ENCODE results near the gene MED12.

Gene MED12

DNA sequence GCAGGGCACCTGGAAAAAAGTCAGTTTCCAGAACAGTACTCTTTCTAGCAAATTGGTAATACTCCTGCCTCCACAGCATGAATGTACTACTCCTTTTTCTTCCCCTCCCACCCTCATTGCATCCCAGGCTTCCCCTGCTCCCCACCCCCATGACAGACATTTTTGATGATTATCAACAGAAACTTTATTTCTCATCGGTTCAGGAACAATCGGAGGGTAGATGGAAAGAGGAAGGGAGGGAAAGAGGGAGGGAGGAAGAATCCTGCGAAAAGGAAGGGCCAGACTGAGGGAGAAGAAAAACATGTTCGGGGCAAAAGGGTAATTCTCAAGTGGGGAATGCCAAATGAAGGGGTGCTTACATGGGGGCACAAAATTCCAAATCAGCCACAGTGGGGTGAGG, 11.2 kb upstream of the MED12 start:
- no peak for DNase-seq (ENCODE audit: low read depth in 2 of 2)

DNA sequence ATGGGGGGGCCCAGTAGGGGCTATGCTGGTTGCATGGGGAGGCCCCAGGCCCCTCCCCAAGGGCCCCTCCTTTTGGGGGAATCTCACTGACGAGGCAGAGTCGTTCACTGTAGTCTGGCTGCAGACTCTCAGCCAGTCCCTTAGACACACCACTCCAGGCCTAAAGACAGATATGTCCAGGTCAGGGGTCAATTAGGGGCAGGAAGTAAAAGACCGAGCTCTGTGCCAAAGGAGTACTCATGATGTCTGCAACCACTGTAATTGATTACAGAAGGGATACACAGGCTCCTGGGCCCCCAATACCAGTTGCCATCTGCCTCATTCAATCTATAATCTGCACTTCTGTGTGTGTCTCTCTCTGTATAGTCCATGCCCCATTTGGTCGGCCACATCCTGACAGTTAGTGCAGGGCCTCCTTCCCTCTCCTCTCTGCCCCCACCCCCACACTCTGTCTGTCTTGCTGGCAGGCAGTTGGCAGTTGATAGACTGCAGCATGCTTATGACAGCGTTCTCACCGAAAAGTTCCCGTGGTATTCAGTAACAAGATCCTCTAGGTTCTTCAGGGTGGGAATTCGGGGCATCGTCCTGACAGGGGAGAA, 10.5 kb upstream of the MED12 start:
- no peak for DNase-seq (ENCODE audit: low read depth in 2 of 2)

DNA sequence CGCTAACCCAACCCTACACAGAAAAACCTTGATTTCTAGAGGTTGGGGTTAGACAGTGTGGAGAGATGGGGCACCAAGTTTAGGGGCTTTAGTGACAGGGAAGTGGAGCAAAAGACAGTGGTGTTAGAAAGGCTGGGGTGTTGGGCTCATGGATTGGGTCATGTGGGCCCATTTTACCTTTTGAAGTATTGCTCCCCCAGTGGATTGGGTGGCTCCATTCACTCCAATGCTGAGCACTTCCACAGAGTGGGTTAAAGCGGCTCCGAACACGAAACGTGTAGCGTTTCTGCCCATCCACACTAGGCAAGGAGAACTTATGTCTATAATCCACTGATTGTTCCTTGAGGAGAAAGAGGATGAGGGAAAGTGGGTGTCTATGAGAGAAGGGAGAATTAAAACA, 9.3 kb upstream of the MED12 start:
- no peak for DNase-seq (ENCODE audit: low read depth in 2 of 2)

DNA sequence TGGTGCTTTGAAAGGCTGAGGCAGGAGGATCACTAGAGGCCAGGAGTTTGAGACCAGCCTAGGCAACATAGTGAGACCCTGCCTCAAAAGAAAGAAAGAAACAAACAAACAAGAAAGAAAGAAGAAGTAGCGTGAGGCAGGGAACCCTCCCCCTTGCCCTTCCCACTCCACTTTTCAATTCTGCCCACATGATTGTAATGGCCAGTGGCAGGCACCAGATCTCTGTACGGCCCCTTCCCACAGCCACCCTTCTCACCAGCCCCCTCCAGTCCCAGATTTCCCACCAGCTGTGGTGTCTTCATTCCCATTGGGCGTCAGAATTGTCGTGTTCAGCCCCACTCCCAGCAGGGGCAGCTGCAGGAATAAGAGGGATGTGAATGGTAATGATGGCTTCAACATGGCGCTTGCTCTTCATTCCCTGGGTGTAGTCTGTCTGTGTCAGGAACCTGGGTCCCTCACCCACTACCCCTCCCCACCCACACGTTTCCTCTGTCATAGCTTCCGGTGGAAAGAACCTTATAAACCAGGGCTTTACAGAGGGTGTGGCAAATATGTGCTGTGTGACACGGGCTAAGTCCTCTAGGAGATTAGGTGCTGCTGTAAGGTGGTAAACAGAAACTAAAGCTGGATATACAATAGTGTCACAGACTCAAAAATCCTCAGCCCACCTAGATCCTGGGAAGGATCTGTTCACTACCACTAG, 7.1 kb upstream of the MED12 start, which contains the start of gene IL2RG:
Gene IL2RG (minus strand): TSS at position 437 of the 703 bp plus-strand sequence. CDS start 38 bp downstream, at position 399.
- DNase-seq (ENCODE audit: low read depth in 2 of 2), result peak; percentile 39 to 69

DNA sequence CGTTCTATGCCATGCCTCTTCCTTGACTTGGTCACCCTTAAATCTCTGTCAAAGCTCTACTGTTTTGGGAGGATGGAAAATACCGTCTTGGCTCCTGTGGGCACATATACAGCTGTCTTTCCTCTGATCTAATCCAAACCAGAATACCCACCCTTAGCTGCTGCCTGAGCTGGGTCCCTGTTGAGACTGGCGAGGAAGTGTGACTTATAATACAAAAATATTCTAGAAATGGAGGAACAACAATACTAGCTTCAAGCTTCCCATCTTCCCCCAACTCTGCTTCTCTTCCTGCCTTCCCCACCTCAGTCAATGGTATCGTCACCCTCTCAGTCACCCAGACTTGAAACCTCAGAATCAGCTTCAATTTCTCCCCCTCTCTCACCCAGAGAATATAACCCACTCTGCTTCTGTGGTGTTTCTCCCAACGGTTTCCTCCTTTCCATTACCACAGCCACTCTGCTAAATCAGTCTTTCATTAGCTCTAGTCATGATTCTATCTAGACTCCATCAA, 6.4 kb upstream of the MED12 start:
- DNase-seq (ENCODE audit: low read depth in 2 of 2), result no peak

DNA sequence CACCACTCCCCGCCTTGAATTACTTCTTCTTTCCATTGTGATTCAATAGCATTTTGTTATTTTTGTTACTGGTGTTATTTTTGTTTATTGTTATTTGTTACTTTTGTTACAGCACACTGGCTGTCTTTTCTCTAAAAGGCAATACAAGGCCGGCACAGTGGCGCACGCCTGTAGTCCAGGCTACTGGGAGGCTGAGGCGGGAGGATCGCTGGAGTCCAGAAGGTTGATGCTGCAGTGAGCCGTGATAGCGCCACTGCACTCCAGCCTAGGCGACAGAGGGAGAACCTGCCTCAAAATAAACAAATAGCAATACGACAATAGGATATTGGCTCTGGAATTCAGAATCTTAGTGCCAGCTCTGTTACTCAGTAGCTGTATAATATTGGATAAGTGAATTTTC, 1.0 kb upstream of the MED12 start:
- DNase-seq (ENCODE audit: low read depth in 2 of 2), result no peak

DNA sequence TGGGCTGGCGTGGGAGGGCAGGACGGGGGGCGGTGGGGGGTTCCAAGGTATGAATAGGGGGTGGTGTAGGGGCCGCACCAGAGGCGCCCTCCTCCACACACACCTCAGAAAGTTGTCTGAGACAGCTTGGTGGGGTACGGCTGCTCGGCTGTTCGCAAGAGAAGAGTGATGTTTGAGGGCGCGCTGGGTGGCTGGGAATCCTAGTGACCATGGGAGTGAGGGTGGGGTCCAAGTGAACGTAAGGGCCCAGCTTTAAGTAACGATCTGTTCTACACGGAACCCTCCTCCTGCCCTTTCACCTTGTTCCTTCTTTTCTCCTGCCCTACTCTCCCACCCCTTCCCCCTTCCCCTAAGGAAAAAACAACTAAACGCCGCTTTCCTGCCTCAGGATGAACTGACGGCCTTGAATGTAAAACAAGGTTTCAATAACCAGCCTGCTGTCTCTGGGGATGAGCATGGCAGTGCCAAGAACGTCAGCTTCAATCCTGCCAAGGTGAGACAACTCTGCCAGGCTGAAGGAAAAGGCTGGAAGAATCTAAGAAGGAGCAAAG, 664 bp downstream of the MED12 start:
- DNase-seq (ENCODE audit: low read depth in 2 of 2), result no peak

DNA sequence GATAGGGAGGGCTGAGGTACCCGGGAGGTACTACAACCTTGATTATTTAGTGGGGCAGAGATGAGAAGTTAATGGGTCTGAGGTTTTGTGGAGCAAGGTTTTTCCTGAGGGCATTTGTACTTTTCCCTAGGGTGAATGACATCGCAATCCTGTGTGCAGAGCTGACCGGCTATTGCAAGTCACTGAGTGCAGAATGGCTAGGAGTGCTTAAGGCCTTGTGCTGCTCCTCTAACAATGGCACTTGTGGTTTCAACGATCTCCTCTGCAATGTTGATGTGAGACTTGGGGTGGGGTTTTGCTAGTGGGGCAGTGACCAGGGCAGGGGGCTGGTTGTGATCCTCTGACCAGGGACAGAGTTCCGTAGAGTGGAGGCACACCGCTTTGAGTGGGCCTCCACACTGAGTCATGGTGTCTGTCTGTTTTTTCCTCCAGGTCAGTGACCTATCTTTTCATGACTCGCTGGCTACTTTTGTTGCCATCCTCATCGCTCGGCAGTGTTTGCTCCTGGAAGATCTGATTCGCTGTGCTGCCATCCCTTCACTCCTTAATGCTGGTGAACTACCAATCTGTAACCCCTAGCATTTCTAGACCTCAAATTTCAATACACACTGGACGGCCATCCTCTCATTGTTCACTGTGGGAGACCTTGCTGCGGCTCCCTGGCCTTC, 9.9 kb downstream of the MED12 start:
- no peak for DNase-seq (ENCODE audit: low read depth in 2 of 2)

DNA sequence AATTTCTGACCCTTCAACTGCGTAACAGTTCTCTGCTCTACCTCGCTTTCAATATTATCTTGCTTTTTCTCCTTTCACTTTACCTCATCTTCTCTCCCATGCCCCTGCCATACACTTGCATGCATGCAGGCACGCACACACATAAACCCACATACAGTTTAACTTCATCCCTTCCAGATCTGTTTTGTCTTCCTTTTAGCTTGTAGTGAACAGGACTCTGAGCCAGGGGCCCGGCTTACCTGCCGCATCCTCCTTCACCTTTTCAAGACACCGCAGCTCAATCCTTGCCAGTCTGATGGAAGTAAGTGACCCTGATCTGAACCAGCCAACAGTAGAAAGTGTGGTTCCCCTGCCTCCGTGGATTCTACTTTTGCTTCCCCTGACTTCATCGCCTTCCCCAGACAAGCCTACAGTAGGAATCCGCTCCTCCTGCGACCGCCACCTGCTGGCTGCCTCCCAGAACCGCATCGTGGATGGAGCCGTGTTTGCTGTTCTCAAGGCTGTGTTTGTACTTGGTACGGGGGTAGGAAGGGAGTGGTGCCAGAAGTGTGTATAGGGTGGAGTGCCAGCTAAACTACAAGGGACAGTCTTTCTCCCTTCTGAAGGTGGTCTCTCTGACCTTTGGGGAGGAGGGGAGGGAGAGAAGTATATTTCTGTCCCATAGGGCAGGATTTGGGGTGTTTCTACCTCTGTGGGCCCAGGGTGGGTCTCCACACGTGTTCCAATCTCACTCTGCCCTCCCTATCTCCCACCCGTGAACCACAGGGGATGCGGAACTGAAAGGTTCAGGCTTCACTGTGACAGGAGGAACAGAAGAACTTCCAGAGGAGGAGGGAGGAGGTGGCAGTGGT, 10.7 kb downstream of the MED12 start:
- DNase-seq (ENCODE audit: low read depth in 2 of 2), result peak; percentile 53 to 60

DNA sequence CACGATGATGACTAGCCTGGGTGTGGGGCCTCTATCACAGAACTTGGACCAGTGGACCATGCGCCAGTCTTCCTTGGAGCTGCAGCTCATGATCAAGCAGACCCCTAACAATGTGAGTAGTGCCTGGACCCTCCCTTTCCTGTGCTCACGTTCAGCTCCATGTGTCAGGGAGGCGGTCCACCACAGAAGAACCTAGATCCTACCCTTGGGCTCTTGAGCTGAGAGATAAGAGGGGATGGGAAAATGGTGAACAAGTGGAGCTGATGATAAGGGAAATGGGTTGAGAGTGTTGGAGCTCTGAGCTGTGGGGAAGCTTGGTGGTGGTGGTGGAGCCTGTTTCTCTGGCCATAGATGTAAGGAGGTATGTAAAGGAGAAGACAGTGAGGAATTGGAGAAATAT, 13.1 kb downstream of the MED12 start:
- DNase-seq (ENCODE audit: low read depth in 2 of 2), result no peak

DNA sequence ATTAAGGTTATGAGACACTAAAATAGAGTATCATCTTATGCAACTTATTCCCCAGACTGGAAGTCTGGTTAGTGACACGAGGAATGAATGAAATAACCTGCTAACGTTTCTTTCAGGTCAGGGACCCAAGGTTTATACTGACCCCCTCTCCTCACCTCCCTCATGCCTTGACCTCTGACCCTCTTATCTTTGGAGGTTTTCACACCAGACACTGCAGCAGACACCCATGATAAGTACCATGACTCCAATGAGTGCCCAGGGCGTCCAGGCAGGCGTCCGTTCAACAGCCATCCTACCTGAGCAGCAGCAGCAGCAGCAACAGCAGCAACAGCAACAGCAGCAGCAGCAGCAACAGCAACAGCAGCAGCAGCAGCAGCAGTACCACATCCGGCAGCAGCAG, 22.0 kb downstream of the MED12 start:
- DNase-seq (ENCODE audit: low read depth in 2 of 2), result no peak

DNA sequence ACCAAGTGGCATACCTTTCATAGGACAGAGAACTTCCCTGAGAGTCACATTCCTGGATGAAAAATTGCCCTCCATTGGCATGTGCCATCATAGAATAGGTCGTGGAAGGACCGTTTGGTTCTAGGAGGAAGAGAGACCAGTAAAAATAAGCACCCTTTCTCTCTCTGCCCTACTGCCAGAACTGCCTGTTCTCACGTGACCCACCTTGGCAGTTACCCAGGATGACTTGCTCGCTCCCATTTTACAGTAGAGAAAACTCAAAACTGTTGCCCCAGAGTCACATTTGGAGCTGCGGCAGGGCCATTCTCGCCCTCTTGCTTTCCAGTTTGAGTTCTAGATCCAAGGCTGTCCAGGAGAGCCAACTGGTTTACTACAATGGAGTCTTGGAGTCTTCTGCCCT, 25.1 kb downstream of the MED12 start:
- no peak for DNase-seq (ENCODE audit: low read depth in 2 of 2)

DNA sequence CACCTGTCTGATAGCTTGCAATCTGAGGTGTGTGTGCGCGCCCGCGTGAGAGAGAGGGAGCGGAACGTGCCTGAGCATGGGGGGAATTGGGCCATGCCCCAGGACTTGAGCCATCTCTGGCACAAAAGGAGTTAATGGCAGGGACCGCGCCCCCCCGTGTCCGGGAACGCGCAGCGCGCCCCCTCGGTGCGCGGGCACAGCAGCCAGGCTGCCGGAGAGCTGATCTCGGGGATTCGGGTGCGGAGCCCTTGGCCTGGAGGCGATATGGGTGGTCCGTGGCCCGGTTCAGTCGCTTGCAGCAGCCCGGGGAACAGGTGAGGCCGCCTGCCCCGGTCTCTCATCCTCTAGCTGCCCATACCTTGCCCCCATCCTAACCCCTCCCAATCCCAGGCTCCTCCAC, 26.3 kb downstream of the MED12 start, which contains the start of gene NLGN3:
Gene NLGN3 (plus strand): TSS at position 191 of the 400 bp plus-strand sequence. CDS start 2,909 bp downstream, outside the sequence.
- no peak for DNase-seq (ENCODE audit: low read depth in 2 of 2)

DNA sequence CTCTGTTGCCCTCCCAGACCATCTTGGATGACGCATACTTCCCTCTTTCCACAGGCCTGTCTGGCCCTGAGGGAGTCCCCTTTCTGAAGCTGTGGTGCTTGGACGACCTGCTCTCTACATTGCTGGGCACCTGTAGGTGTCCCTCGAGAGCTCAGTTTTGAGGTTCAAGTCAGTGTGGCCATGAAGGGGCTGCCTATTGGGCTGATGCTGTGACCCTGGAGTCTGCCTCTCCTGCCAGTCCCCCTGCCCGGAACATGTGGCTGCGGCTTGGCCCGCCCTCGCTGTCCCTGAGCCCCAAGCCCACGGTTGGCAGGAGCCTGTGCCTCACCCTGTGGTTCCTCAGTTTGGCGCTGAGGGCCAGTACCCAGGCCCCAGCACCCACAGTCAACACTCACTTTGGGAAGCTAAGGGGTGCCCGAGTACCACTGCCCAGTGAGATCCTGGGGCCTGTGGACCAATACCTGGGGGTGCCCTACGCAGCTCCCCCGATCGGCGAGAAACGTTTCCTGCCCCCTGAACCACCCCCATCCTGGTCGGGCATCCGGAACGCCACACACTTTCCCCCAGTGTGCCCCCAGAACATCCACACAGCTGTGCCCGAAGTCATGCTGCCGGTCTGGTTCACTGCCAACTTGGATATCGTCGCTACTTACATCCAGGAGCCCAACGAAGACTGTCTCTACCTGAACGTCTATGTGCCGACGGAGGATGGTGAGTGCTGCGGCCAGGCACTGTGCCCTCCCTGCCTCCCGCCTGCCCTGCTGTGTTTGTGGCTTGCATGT, 29.3 kb downstream of the MED12 start:
- DNase-seq (ENCODE audit: low read depth in 2 of 2), result no peak

DNA sequence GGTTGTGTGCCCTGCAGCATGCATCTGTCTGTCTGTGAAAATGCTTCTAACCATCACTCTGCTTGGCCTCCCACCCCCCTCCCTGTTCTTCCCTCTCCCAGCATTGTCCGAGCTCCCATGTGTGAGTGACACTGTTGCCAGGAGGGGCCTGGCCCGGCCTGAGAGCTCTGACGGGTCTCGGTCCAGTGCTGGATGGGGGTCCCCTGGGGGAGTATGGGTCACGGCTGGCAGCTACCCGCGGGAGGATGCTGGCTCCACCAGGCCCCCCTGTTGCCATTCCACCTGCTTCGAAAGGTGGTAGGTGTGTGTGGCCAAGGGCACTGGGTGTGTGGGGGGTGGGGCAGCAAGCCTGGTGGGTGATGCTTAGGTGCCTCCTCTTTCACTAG, 29.9 kb downstream of the MED12 start:
- DNase-seq (ENCODE audit: low read depth in 2 of 2), result no peak

DNA sequence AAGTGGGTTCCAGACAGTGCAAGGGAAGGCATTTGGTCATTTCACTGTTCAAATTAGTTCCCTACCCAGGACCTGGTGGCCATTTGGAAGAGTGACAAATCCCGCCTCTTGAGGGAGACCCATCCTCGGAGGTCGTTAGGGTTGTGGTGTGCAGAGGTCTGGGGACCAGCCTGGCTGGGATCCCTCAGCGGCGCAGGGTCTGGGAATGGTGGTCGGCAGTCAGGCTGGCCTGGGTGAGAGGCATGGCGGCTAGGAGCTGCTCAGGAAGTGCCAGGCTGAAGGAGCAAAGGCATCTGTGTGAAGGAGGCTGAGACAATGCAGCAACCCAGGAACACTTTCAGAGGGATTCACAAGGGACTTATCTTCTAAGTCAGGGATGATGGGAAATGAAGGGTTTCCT, 33.0 kb downstream of the MED12 start:
- no peak for DNase-seq (ENCODE audit: low read depth in 2 of 2)

DNA sequence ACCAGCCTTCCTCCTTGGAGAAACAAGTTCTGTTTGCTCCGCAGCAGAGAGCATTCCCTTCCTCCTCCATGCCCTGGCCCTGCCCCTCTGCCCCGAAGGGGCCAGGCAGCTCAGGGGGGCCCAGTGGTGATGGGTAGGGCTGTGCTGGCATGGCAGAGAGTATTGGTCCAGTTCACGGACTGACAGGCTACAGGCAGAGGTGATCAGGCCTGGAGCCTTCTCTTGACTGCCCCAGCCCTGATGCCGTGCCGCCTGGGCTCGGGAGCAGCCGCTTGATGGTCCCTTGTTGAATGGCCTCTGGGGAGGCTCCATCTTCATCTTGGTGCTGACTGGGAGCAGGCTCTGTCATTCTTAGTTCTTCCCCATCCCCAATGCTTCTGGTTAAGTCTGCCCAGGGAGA, 35.8 kb downstream of the MED12 start:
- DNase-seq (ENCODE audit: low read depth in 2 of 2), result no peak

DNA sequence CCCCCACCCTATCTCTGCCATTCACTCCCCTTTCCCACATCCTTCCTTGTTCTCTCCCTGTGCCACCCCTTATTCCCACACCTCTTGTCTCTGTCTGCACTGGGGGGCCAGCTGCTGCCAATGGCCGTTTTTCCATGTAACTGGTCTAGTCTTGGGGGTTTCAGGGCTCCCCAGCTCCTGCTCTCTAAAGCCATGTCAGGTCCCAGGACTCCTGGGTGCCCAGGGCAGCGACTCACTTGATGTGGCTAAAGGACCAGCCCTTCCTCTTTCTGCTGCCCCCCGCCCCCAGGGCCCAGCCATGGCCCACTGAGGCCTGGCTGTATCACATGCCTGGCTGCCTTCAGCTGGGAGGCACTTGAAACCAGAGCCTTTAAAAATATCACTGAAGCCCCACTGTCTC, 36.2 kb downstream of the MED12 start:
- DNase-seq (ENCODE audit: low read depth in 2 of 2), result no peak

DNA sequence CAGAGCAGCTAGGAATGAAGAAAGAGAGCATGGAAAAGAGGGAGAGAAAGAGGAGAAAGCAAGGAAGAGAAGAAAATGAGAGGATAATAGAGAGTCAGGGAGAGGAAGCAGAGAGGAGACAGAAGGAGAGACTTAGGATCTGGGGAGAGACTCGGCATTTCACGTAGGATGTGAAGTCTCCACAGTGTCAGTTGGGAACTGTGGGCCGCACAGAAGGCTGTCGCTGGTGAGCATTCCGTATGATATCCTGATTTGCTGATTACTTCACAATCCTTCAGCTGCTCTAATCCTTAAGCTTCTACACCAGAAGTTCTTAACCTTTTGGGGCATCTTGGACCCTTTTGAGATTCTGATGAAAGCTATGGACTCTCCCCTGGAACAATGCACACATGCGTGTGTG, 40.2 kb downstream of the MED12 start:
- no peak for DNase-seq (ENCODE audit: low read depth in 2 of 2)

DNA sequence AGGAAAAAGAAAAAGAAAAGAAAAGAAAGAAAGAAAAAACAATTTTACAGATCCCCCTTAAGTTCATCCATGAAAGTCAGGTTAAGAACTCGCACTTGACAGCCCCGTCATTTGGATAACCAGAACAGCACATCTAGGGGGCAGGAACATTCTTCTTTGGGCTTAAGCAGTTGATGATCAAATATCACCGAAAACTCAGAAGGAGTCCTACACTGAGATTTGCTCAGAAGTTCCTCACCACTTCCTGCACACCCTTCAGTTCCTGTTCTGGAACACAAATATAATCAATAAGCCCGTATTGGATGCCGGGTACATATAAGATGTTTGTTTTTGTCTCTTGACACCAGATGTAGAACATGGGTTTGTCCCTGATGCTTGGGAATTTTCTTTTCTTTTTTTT, 40.9 kb downstream of the MED12 start:
- DNase-seq (ENCODE audit: low read depth in 2 of 2), result no peak

DNA sequence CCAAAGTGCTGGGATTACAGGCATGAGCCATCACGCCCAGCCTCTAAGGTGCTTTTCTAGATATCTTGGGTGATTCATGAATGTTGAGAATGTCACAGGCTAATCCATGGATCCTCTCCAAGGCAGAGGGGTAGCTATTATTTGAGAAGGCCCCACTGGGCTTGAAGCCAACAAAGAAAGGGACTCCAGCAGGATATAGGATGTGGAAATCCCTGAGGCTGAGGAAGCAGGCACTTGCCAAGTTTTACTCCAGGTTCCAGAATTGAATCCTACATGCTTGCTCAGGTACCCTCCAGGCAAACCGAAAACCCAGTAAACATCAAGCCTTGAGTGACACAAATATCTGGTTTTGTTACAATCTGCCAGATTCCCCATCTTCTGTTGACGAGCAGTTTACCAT, 42.1 kb downstream of the MED12 start:
- no peak for DNase-seq (ENCODE audit: low read depth in 2 of 2)
